Large intestine (tissue), 3 donors: Measurements from ENCODE around the gene NPIPB6. TPM values are rescaled to one million over a fixed set of nuclear protein-coding genes. Genes with fewer than 3 reads are reported as not detected.

Experiments
- DNase-seq, 2 donors: peaks; one replicate each; pipeline versions ENCODE4 v3.0.0 to v3.0.0-alpha.2; 2013
- H3K27ac ChIP-seq: one replicate; pipeline ENCODE4 v1.5.1; 2013; ENCODE audit warnings: low read length
- H3K27me3 ChIP-seq: 2 replicates; pipeline ENCODE4 v1.6.1; 2013; ENCODE audit warnings: low read length; ENCODE audit not compliant: control insufficient read depth, insufficient read depth
- H3K36me3 ChIP-seq: 2 replicates; pipeline ENCODE4 v1.6.1; 2013; ENCODE audit warnings: low read length; ENCODE audit not compliant: control insufficient read depth, insufficient read depth
- H3K4me1 ChIP-seq: one replicate; pipeline ENCODE4 v1.6.1; 2013; ENCODE audit warnings: low read length; ENCODE audit not compliant: control insufficient read depth, insufficient read depth
- H3K4me3 ChIP-seq: one replicate; pipeline ENCODE4 v1.5.1; 2013; ENCODE audit warnings: low read length
- H3K9me3 ChIP-seq: one replicate; pipeline ENCODE4 v1.6.1; 2013; ENCODE audit warnings: mild to moderate bottlenecking, low read depth, low read length, moderate library complexity; ENCODE audit not compliant: control insufficient read depth
- WGBS: methylation state at CpG from one replicate; pipeline ENCODE4 v1.1.5; 2013; ENCODE audit warnings: low lambda C conversion rate; ENCODE audit not compliant: insufficient coverage; 5-methylcytosine and 5-hydroxymethylcytosine counted together
- polyA plus RNA-seq: library from polyadenylated mRNA; unstranded; fragments of 120-200 nt; gene quantifications from one replicate; pipeline ENCODE4 v1.2.1, GENCODE V29; 2013

NPIPB6 gene
- polyA plus RNA-seq, 1 donor = 1.8 TPM

GRCh38 chr16:28300327-28300726 is 63.0 kb downstream of the NPIPB6 start:
- Histone ChIP-seq H3K4me3 (no peak overlapping the region), H3K9me3 (no peaks in the 10 kb centered on the region), H3K4me1 (no peaks in the 10 kb centered on the region), H3K36me3 (no peaks in the 10 kb centered on the region), H3K27ac (no peak overlapping the region), H3K27me3 (no peaks in the 10 kb centered on the region)
- DNase-seq = no peak
- WGBS = no CpG with 5 or more reads among the region's 5 CpGs

GRCh38 chr16:28298511-28298878 is 64.8 kb downstream of the NPIPB6 start:
- no CpG with 5 or more reads among the region's 4 CpGs for WGBS
- Histone ChIP-seq H3K27me3 (peaks cover 10% of the 10 kb centered on the region), H3K27ac (no peak overlapping the region), H3K4me1 (no peaks in the 10 kb centered on the region), H3K4me3 (no peak overlapping the region), H3K9me3 (no peaks in the 10 kb centered on the region), H3K36me3 (no peaks in the 10 kb centered on the region)
- no peak for DNase-seq

- no CpG with 5 or more reads among the region's 11 CpGs for WGBS
- no peak for DNase-seq
- no peak overlapping the region for H3K4me3 ChIP-seq
- H3K9me3 ChIP-seq = no peaks in the 10 kb centered on the region
- no peaks in the 10 kb centered on the region for H3K4me1 ChIP-seq
- no peaks in the 10 kb centered on the region for H3K36me3 ChIP-seq
- no peak overlapping the region for H3K27ac ChIP-seq
- peaks cover 15% of the 10 kb centered on the region for H3K27me3 ChIP-seq
Observed at GRCh38 chr16:28297784-28298510, 65.4 kb downstream of the NPIPB6 start.

GRCh38 chr16:28297308-28297707 is 66.0 kb downstream of the NPIPB6 start:
- no peak overlapping the region for H3K27ac ChIP-seq
- no peaks in the 10 kb centered on the region for H3K9me3 ChIP-seq
- no peak overlapping the region for H3K4me3 ChIP-seq
- H3K36me3 ChIP-seq = no peaks in the 10 kb centered on the region
- no peaks in the 10 kb centered on the region for H3K4me1 ChIP-seq
- no peak for DNase-seq
- whole genome bisulfite sequencing = no CpG with 5 or more reads among the region's 2 CpGs
- peaks cover 19% of the 10 kb centered on the region for H3K27me3 ChIP-seq

GRCh38 chr16:28295276-28295675 is 68.0 kb downstream of the NPIPB6 start:
- Histone ChIP-seq H3K9me3 (no peaks in the 10 kb centered on the region), H3K27me3 (peaks cover 19% of the 10 kb centered on the region), H3K4me3 (no peak overlapping the region), H3K36me3 (no peaks in the 10 kb centered on the region), H3K4me1 (peaks cover 3% of the 10 kb centered on the region), H3K27ac (no peak overlapping the region)
- WGBS = 93% methylated on average over 3 of the region's 11 CpGs
- DNase-seq = no peak

- H3K4me1 ChIP-seq = peaks cover 3% of the 10 kb centered on the region
- DNase-seq = no peak
- no peaks in the 10 kb centered on the region for H3K36me3 ChIP-seq
- no peaks in the 10 kb centered on the region for H3K9me3 ChIP-seq
- peaks cover 19% of the 10 kb centered on the region for H3K27me3 ChIP-seq
- WGBS = 80% methylated on average over 2 of the region's 6 CpGs
- H3K4me3 ChIP-seq = no peak overlapping the region
- H3K27ac ChIP-seq = no peak overlapping the region
Observed at GRCh38 chr16:28294201-28294600, 69.1 kb downstream of the NPIPB6 start.

- no peak for DNase-seq
- Histone ChIP-seq H3K4me3 (peak overlapping the region; percentile 55), H3K27ac (no peak overlapping the region), H3K9me3 (no peaks in the 10 kb centered on the region), H3K36me3 (no peaks in the 10 kb centered on the region), H3K4me1 (peaks cover 3% of the 10 kb centered on the region), H3K27me3 (peaks cover 19% of the 10 kb centered on the region)
- no CpG with 5 or more reads among the region's 10 CpGs for WGBS
Observed at GRCh38 chr16:28293601-28293960, 69.7 kb downstream of the NPIPB6 start.

GRCh38 chr16:28292731-28293600 is 70.3 kb downstream of the NPIPB6 start:
- Histone ChIP-seq H3K27ac (no peak overlapping the region), H3K36me3 (no peaks in the 10 kb centered on the region), H3K27me3 (peaks cover 19% of the 10 kb centered on the region), H3K4me3 (peak overlapping the region; percentile 55), H3K9me3 (no peaks in the 10 kb centered on the region), H3K4me1 (peaks cover 3% of the 10 kb centered on the region)
- peak in 1 of 2 donors; percentile 47 for DNase-seq
- no CpG with 5 or more reads among the region's 60 CpGs for WGBS

Other genes with a start within 250 kb of the NPIPB6 start
- gene XPO6, start 151.5 kb downstream of the NPIPB6 start, polyA plus RNA-seq = 63.4 TPM
- gene SBK1, start 71.0 kb downstream of the NPIPB6 start, polyA plus RNA-seq = 3.2 TPM
- gene EIF3CL, start 40.3 kb upstream of the NPIPB6 start, polyA plus RNA-seq = 73.4 TPM
- 0.48 TPM for gene NPIPB7, start 108.8 kb upstream of the NPIPB6 start, polyA plus RNA-seq
- 51.9 TPM for gene CLN3, start 128.6 kb upstream of the NPIPB6 start, polyA plus RNA-seq
- gene APOBR, start 131.1 kb upstream of the NPIPB6 start, polyA plus RNA-seq = 8.2 TPM
- gene IL27, start 143.3 kb upstream of the NPIPB6 start, polyA plus RNA-seq = 0.21 TPM
- gene NUPR1, start 175.5 kb upstream of the NPIPB6 start, polyA plus RNA-seq = 16.0 TPM
- 24.8 TPM for gene SGF29, start 190.4 kb upstream of the NPIPB6 start, polyA plus RNA-seq
- 5.7 TPM for gene SULT1A2, start 233.5 kb upstream of the NPIPB6 start, polyA plus RNA-seq
- 67.5 TPM for gene SULT1A1, start 246.5 kb upstream of the NPIPB6 start, polyA plus RNA-seq